C4-2B (cell line): ENCODE data around the gene CENPC.

Experiments used
- CTCF ChIP-seq: fragments of 450-650 bp; conservative IDR thresholded peaks from 2 replicates; pipeline ENCODE4 v1.5.1; 2017; ENCODE audit warnings: mild to moderate bottlenecking
- ZFX ChIP-seq: fragments of 450-650 bp; IDR thresholded peaks from 2 replicates; pipeline ENCODE4 v1.6.1; 2017

GRCh38 chr4:67468830-67469229 is 76.5 kb downstream of the CENPC start:
- TF ChIP-seq CTCF (no peak), ZFX (no peak)
